HepG2 (cell line): ENCODE data around the gene MORC3.

Experiments
- ATF1 ChIP-seq: IDR thresholded peaks from 2 replicates; pipeline ENCODE4 v1.6.1; 2016; ENCODE audit warnings: mild to moderate bottlenecking, control low read depth
- CTCF ChIP-seq: sonication (generic); formaldehyde crosslinking; IDR thresholded peaks from 2 replicates; pipeline ENCODE4 v1.5.0; 2020; ENCODE audit warnings: mild to moderate bottlenecking, missing genetic modification reagents, moderate library complexity
- EP300 ChIP-seq, 3 experiments: sonication (generic) in 1 of 3; formaldehyde crosslinking in 1 of 3; IDR thresholded peaks; 2 replicates each; pipeline versions ENCODE4 v1.5.1 to v1.6.1; 2011 to 2020; ENCODE audit warnings: low read depth in 2 of 3, low read length in 2 of 3, borderline replicate concordance in 1 of 3, improper control_type of control experiment in 1 of 3, mild to moderate bottlenecking in 1 of 3, missing genetic modification reagents in 1 of 3, moderate library complexity in 1 of 3
- GABPA ChIP-seq, 2 experiments: IDR thresholded peaks; 2 replicates each; pipeline ENCODE4 v1.6.1; 2011 to 2016; ENCODE audit warnings: low read depth in 2 of 2, low read length in 1 of 2, missing biosample characterization in 1 of 2, missing genetic modification characterization in 1 of 2
- PLRG1 ChIP-seq: fragments of 450-650 bp; conservative IDR thresholded peaks from 2 replicates; pipeline ENCODE4 v1.6.1; 2016
- RNF2 ChIP-seq: fragments of 450-650 bp; conservative IDR thresholded peaks from 2 replicates; pipeline ENCODE4 v1.6.1; 2016; ENCODE audit warnings: low read depth
- RXRA ChIP-seq: sonication (generic); formaldehyde crosslinking; IDR thresholded peaks from 2 replicates; pipeline ENCODE4 v1.5.1; 2020; ENCODE audit warnings: missing genetic modification reagents
- TCF7L2 ChIP-seq: IDR thresholded peaks from 2 replicates; pipeline ENCODE4 v1.6.1; 2011; ENCODE audit warnings: mild to moderate bottlenecking, low read depth, low read length, moderate library complexity
- TERF1 ChIP-seq: sonication (generic); formaldehyde crosslinking; IDR thresholded peaks from 2 replicates; pipeline ENCODE4 v1.8.0; 2022; ENCODE audit warnings: mild to moderate bottlenecking, missing genetic modification reagents, moderate library complexity
- ZNF484 ChIP-seq: sonication (generic); formaldehyde crosslinking; IDR thresholded peaks from 2 replicates; pipeline ENCODE4 v1.5.1; 2020; ENCODE audit warnings: mild to moderate bottlenecking, low read depth, missing genetic modification reagents, borderline replicate concordance
- ZNF790 ChIP-seq: sonication (generic); formaldehyde crosslinking; IDR thresholded peaks from 2 replicates; pipeline ENCODE4 v1.8.0; 2022; ENCODE audit warnings: missing genetic modification reagents, mild to moderate bottlenecking, borderline replicate concordance
- ZNF883 ChIP-seq: sonication (generic); formaldehyde crosslinking; IDR thresholded peaks from 2 replicates; pipeline ENCODE4 v1.5.1; 2020; ENCODE audit warnings: mild to moderate bottlenecking, missing genetic modification reagents; ENCODE audit errors: not compliant biosample characterization

- TF ChIP-seq TCF7L2 = no peak
- TF ChIP-seq RNF2 = no peak
- no peak for TF ChIP-seq CTCF
- TF ChIP-seq EP300 (IDR thresholded peaks at IDR 0.05; ENCODE audit: low read depth in 2 of 2, low read length in 2 of 2) = no peak
- TF ChIP-seq EP300 (CRISPR knock-in tag; IDR thresholded peaks at IDR 0.05; ENCODE audit: borderline replicate concordance) = no peak
- no peak for TF ChIP-seq ZNF790 (CRISPR knock-in tag)
- no peak for TF ChIP-seq TERF1 (CRISPR knock-in tag)
- no peak for TF ChIP-seq PLRG1
- TF ChIP-seq GABPA (IDR thresholded peaks at IDR 0.05; ENCODE audit: low read depth, low read length) = no peak
- TF ChIP-seq GABPA (CRISPR knock-in tag; IDR thresholded peaks at IDR 0.05; ENCODE audit: low read depth) = no peak
- TF ChIP-seq ZNF484 (CRISPR knock-in tag) = no peak
- no peak for TF ChIP-seq ZNF883
- no peak for TF ChIP-seq ATF1 (CRISPR knock-in tag)
- TF ChIP-seq RXRA (CRISPR knock-in tag) = no peak
Observed at GRCh38 chr21:36323032-36323431, 3.0 kb downstream of the MORC3 start.
